HPDE6-E6E7 (cell line): ENCODE measurements around the gene SNX5.
A peak's percentile ranks its signal among the peaks of the same experiment; 100 is the strongest.

ENCODE experiments used
- DNase-seq: peaks from one replicate; pipeline ENCODE4 v3.0.0; 2011; ENCODE audit warnings: missing footprints; ENCODE audit errors: extremely low spot score

Gene SNX5

GRCh38 chr20:17940224-17940971 is 28.2 kb downstream of the SNX5 start:
- DNase-seq = no peak

- DNase-seq = no peak
These were observed 28.9 kb downstream of the SNX5 start for GRCh38 chr20:17939622-17940223.

- peak; percentile 78 for DNase-seq
These were observed 29.5 kb downstream of the SNX5 start for GRCh38 chr20:17938871-17939619.

- DNase-seq = no peak
These were observed 31.5 kb downstream of the SNX5 start for GRCh38 chr20:17936761-17937732.

- no peak for DNase-seq
These were observed 32.3 kb downstream of the SNX5 start for GRCh38 chr20:17936286-17936760.

- DNase-seq = no peak
These were observed 32.8 kb downstream of the SNX5 start for GRCh38 chr20:17935761-17936160.

- DNase-seq = no peak
These were observed 33.4 kb downstream of the SNX5 start for GRCh38 chr20:17935186-17935585.

GRCh38 chr20:17934141-17934862 is 34.3 kb downstream of the SNX5 start:
- DNase-seq = no peak

- no peak for DNase-seq
These were observed 34.9 kb downstream of the SNX5 start for GRCh38 chr20:17933711-17934110.

GRCh38 chr20:17933121-17933520 is 35.5 kb downstream of the SNX5 start:
- DNase-seq = no peak

GRCh38 chr20:17932396-17932795 is 36.2 kb downstream of the SNX5 start:
- DNase-seq = no peak

GRCh38 chr20:17931513-17931912 is 37.1 kb downstream of the SNX5 start:
- no peak for DNase-seq

GRCh38 chr20:17928633-17929311 is 39.8 kb downstream of the SNX5 start:
- DNase-seq = no peak

GRCh38 chr20:17928211-17928611 is 40.4 kb downstream of the SNX5 start:
- DNase-seq = no peak

GRCh38 chr20:17925940-17926300 is 42.7 kb downstream of the SNX5 start:
- DNase-seq = no peak

GRCh38 chr20:17925141-17925939 is 43.3 kb downstream of the SNX5 start:
- DNase-seq = no peak

- no peak for DNase-seq
These were observed 46.8 kb downstream of the SNX5 start for GRCh38 chr20:17921774-17922173.

GRCh38 chr20:17919149-17919548 is 49.4 kb downstream of the SNX5 start:
- no peak for DNase-seq

GRCh38 chr20:17917832-17918618 is 50.6 kb downstream of the SNX5 start:
- DNase-seq = no peak
